MCF 10A (cell line): ENCODE results near the gene ARHGAP10. TPM values are rescaled to one million over a fixed set of nuclear protein-coding genes. Genes with fewer than 3 reads are reported as not detected.
A peak's percentile ranks its signal among the peaks of the same experiment; 100 is the strongest.

Experiments
- BruUV-seq: library from RNA; stranded (reverse); fragments of 400-500 nt; replicated peaks from 2 replicates; lab custom pipeline; 2021; lab: Mats Ljungman, UMichigan
- CTCF ChIA-PET: fragments of 300-600 bp; sonication (Branson Sonifier 250); formaldehyde crosslinking; extraction: SDS; loops from one replicate; lab custom pipeline; 2021; ENCODE audit warnings: antibody characterized with exemption, inconsistent platforms; lab: Yijun Ruan, JAX
- POLR2A ChIA-PET: fragments of 300-600, 350-650 bp; sonication (Branson Sonifier 250); formaldehyde crosslinking; extraction: SDS; loops from one replicate; lab custom pipeline; 2020; ENCODE audit warnings: antibody characterized with exemption, inconsistent platforms; lab: Yijun Ruan, JAX
- DNase-seq: peaks from one replicate; pipeline ENCODE4 v3.0.0-alpha.2; 2018; ENCODE audit not compliant: unreplicated experiment
- H3K27ac Mint-ChIP-seq: one replicate; pipeline ENCODE4 v1.8.0; 2022; ENCODE audit warnings: mild to moderate bottlenecking, low read depth, mixed read lengths; ENCODE audit not compliant: unreplicated experiment
- H3K27me3 Mint-ChIP-seq: one replicate; pipeline ENCODE4 v1.8.0; 2022; ENCODE audit warnings: mixed read lengths; ENCODE audit not compliant: insufficient read depth, unreplicated experiment
- H3K36me3 Mint-ChIP-seq: one replicate; pipeline ENCODE4 v1.8.0; 2022; ENCODE audit warnings: mild to moderate bottlenecking, moderate library complexity, mixed read lengths; ENCODE audit not compliant: insufficient read depth, unreplicated experiment
- H3K4me1 Mint-ChIP-seq: one replicate; pipeline ENCODE4 v1.8.0; 2022; ENCODE audit warnings: mixed read lengths; ENCODE audit not compliant: insufficient read depth, unreplicated experiment
- H3K4me3 Mint-ChIP-seq: one replicate; pipeline ENCODE4 v1.8.0; 2022; ENCODE audit warnings: mild to moderate bottlenecking, moderate library complexity, mixed read lengths; ENCODE audit not compliant: unreplicated experiment
- H3K9me3 Mint-ChIP-seq: one replicate; pipeline ENCODE4 v1.8.0; 2022; ENCODE audit warnings: mixed read lengths; ENCODE audit not compliant: unreplicated experiment
- intact Hi-C: fragments of 100-400 bp; cut with micrococcal nuclease; formaldehyde crosslinking; loops from 2 replicates; pipeline ENCODE4 v1.14.1; 2022
- total RNA-seq: library from RNA; stranded (reverse); gene quantifications from 2 replicates; pipeline ENCODE4 v1.2.3, GENCODE V29; 2022
- TF ChIP-seq, protein P1 (sequence below): fragments of 200-600 bp; IDR thresholded peaks from one replicate; pipeline ENCODE4 v1.8.0; 2022; ENCODE audit warnings: antibody characterized with exemption, mild to moderate bottlenecking; ENCODE audit not compliant: unreplicated experiment

Gene ARHGAP10
- total RNA-seq, 1 experiment from 2014 or later = 22.4 TPM

DNA sequence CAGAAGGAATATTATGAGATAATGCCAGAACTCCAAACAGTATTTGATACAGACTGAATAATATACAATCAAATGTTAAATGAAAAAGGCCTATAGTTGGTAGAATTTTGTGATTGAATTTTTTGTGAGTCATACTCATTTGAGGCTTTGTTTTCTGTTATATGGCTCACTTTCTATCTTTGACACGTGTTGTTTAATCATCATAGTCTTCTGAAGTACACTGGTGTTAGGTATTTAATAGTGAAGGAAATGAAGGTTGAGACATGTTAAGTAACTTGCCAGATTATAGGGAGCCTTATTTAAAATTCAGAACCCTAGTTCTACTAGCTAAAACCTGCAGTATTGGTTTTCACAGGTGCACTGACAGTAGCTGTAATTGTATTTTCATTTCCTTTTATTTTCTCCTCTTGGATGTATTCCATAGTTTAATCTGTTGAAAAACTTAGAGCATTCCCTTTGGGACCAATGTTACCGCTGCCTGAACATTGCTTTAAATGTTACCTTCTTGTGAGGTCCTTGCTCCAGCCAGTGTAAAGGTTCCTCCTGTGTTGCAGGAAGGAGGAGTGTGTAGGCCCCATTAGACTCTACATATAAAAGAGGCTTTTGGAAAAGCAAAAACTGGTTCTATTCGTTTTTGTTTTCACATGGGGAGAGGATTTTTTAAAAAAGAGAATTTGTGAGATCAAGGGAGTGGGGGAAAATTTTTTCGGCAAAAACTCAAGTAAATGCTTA, 224.1 kb downstream of the ARHGAP10 start:
- Mint-ChIP-seq H3K4me1 (peaks cover 4% of the 10 kb centered on the region), H3K4me3 (no peak overlapping the region), H3K27me3 (no peaks in the 10 kb centered on the region), H3K36me3 (peaks cover 17% of the 10 kb centered on the region), H3K27ac (peak overlapping the region; percentile 24), H3K9me3 (no peaks in the 10 kb centered on the region)
- TF ChIP-seq, protein P1, sequence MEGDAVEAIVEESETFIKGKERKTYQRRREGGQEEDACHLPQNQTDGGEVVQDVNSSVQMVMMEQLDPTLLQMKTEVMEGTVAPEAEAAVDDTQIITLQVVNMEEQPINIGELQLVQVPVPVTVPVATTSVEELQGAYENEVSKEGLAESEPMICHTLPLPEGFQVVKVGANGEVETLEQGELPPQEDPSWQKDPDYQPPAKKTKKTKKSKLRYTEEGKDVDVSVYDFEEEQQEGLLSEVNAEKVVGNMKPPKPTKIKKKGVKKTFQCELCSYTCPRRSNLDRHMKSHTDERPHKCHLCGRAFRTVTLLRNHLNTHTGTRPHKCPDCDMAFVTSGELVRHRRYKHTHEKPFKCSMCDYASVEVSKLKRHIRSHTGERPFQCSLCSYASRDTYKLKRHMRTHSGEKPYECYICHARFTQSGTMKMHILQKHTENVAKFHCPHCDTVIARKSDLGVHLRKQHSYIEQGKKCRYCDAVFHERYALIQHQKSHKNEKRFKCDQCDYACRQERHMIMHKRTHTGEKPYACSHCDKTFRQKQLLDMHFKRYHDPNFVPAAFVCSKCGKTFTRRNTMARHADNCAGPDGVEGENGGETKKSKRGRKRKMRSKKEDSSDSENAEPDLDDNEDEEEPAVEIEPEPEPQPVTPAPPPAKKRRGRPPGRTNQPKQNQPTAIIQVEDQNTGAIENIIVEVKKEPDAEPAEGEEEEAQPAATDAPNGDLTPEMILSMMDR = no peak
- ChIA-PET CTCF (interaction anchor here (0.5 to 1.3 kb wide), 3 partner anchors 31 to 499 kb away, joined by 3 to 5 read pairs (median 3); no protein-coding TSS in a partner anchor), POLR2A (no interaction called here)
- no peak for DNase-seq
- no TSS peak for BruUV-seq
- intact Hi-C loops = no loop called here

DNA sequence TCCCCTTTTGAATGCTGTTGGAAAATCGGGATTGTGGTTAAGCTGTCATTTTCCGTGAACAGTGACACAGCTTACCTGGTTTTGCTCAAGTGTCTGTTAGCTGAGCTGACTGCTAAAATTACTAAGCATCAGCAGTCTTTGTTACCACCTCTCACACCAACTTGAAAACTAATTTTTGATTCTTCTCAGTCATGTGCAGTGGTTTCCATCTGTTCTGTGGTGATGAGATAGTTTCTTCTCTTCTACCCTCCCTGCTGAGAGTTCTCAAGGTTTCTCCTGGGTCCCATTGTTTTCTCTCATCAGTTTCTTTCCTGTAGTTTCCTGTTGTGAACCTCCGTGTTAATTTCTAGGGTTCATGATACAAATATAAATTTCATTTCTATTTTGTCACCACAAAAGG, 225.6 kb downstream of the ARHGAP10 start:
- no peaks in the 10 kb centered on the region for H3K27me3 Mint-ChIP-seq
- no peaks in the 10 kb centered on the region for H3K9me3 Mint-ChIP-seq
- TF ChIP-seq, protein P1 = no peak
- no TSS peak for BruUV-seq
- peaks cover 4% of the 10 kb centered on the region for H3K4me1 Mint-ChIP-seq
- H3K36me3 Mint-ChIP-seq = peaks cover 11% of the 10 kb centered on the region
- ChIA-PET POLR2A (no interaction called here), CTCF (interaction anchor here (0.8 kb wide), 1 partner anchor 91 kb away, joined by 3 read pairs; no protein-coding TSS in a partner anchor)
- DNase-seq = no peak
- intact Hi-C loops = no loop called here
- H3K4me3 Mint-ChIP-seq = no peak overlapping the region
- no peak overlapping the region for H3K27ac Mint-ChIP-seq

DNA sequence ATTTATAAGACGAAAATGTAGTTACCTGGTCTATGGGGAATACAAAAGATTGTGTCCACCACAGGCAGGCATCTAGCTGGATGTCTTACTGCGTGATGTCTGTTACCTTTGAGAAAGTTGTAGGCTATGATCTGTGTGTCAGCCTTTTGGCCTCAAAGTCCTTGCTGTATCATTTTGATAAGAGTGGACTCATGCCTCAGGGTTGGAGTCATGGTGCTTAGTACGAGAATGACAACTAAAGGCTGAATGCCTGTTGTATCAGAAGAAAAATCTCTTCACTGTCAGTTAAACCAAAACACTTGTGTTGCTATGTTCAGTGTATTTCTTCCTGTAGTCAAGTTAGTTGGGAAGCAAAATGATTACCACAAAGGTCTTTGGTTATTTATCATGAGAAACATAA, 226.2 kb downstream of the ARHGAP10 start:
- Mint-ChIP-seq H3K4me1 (peaks cover 4% of the 10 kb centered on the region), H3K4me3 (no peak overlapping the region), H3K9me3 (no peaks in the 10 kb centered on the region), H3K36me3 (peaks cover 13% of the 10 kb centered on the region), H3K27me3 (no peaks in the 10 kb centered on the region), H3K27ac (no peak overlapping the region)
- intact Hi-C loops = no loop called here
- TF ChIP-seq, protein P1 = no peak
- CTCF ChIA-PET = interaction anchor here (0.8 kb wide), 1 partner anchor 92 kb away, joined by 3 read pairs; no protein-coding TSS in a partner anchor
- DNase-seq = no peak
- no TSS peak for BruUV-seq
- POLR2A ChIA-PET = interaction anchor here (0.6 kb wide), 1 partner anchor 135 kb away, joined by 3 read pairs; no protein-coding TSS in a partner anchor

DNA sequence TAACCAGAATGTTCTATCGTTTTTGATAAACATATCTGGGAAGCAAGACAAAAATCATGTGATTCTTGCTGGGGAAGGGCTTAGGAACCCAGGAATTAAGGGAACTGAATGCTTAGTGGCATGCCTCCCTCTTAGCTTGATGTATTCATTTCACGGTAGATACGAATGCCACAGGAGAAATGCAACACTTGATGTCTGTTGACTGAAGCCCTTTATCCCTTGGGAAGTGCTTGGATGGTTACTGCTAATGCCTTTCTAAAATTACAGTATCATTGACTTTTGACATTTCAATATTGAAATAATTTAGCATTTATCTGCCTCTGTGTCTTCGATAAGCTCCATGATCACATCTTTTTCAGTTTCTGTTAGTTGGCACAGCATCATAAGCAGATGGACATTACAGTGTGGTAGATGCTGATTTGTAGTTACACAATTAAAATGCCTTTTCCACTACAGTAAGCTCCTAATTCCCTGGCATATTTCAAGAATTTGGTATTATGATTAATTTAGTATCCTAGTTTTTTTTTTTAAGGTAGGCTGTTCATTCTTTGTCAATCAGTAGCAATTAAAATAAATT, 226.7 kb downstream of the ARHGAP10 start:
- Mint-ChIP-seq H3K4me3 (no peak overlapping the region), H3K27ac (no peak overlapping the region), H3K27me3 (no peaks in the 10 kb centered on the region), H3K4me1 (peaks cover 4% of the 10 kb centered on the region), H3K9me3 (no peaks in the 10 kb centered on the region), H3K36me3 (peaks cover 18% of the 10 kb centered on the region)
- ChIA-PET CTCF (no interaction called here), POLR2A (interaction anchor here (0.6 kb wide), 1 partner anchor 136 kb away, joined by 3 read pairs; no protein-coding TSS in a partner anchor)
- TF ChIP-seq, protein P1 = no peak
- DNase-seq = no peak
- intact Hi-C loops = no loop called here
- BruUV-seq = no TSS peak
